CD1c-positive myeloid dendritic cell (primary cell): ENCODE results near the gene TPCN2.

Source experiments
- DNase-seq: peaks from one replicate; pipeline ENCODE4 v3.0.0-alpha.2; 2016; ENCODE audit errors: extremely low spot score

Gene TPCN2

DNA sequence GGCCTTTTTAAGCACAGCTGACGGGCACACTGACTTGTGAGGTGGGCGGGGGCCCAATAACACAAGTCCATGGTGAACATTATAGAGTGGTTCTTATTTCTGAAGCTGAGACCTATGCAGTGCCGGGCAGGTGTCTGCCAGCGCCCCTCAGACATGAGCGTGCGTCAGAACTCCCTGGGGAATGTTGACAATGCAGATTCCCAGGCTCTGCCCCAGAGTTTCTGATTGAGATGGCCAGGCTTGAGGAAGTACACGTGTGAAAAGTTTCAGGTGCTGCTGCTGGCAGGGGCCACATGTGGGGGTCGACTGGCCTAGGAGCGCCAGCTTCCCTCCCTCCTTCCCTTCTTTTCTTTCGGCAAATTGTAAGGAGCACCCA lies 46.2 kb downstream of the TPCN2 start:
- DNase-seq: no peak

DNA sequence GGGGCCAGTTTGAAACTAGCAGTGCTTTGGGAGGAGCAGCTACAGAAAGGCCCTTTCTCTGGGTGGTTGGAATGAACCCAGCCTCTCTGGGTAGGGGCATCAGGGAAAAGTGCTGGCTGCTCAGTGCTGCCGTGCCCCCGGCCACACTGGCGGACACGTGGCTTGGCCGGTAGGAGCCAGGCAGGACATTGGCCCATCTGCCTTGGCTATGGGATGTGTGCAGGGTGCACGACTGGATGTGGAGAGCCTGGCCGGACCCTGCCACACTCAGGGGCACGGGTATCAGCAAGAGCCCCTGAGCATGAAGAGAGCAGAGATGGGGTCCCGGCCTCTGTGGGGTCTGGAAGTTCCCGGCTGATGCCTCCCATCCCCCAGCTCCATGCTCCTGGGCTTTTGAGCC lies 46.6 kb downstream of the TPCN2 start:
- DNase-seq: no peak

DNA sequence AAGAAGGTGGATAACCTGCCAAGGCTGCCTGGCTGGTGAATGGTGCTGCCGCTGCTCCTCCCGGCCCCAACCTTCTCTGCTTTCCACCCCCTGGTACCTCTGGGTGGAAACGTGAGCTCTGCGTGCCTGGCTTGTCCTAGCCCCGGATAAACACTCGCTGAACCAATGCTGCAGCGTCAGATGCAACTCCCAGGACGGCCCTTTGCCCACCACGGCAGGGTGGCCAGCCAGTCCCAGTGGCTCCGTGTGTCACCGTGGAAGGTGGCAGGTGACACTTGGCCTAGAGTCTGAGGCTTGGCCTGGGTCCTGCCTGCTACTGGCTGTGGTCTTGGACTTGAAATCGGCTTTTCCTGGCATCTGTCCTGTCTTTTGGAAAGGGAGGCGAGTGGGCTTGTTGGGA lies 47.7 kb downstream of the TPCN2 start:
- no peak for DNase-seq

DNA sequence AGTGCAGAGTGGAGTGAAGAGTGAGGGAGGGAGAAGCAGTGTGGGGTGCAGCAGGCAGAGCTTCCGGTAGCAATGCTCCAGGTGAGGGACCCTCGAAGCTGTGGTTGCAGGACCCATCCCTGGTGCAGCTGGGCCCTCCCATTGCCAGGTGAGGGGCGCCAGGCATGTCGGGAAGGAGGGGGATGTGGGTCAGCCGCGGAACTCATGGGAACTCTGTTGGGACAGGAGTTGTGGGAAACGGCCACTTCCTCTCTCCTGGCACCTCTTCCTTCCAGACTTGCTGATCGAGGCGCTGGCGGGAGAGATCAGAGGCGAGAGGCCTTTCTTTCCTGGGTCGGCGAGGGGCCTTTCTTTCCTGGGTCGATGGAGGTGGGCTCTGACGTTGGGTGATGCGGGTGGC lies 48.5 kb downstream of the TPCN2 start:
- DNase-seq: no peak

DNA sequence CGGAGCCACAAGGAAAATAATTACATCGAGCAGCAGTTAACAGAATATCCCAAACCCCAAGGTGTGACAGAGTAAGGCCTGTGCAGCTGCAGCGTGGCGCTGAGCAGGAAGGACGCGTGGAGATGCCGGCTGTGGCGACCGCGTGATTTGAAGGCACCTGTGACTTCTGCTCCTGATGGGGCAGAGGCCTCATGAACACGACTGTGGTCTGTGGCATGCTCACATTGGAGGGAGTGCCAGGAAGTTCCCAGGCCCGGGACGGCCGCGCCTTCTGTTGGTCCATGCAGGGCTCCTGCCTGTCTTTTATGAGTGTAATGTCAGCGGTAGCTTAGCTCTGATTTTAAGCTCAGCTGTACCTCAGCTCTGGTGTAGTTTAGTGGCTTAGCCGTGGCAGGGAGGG lies 50.4 kb downstream of the TPCN2 start:
- DNase-seq: no peak

DNA sequence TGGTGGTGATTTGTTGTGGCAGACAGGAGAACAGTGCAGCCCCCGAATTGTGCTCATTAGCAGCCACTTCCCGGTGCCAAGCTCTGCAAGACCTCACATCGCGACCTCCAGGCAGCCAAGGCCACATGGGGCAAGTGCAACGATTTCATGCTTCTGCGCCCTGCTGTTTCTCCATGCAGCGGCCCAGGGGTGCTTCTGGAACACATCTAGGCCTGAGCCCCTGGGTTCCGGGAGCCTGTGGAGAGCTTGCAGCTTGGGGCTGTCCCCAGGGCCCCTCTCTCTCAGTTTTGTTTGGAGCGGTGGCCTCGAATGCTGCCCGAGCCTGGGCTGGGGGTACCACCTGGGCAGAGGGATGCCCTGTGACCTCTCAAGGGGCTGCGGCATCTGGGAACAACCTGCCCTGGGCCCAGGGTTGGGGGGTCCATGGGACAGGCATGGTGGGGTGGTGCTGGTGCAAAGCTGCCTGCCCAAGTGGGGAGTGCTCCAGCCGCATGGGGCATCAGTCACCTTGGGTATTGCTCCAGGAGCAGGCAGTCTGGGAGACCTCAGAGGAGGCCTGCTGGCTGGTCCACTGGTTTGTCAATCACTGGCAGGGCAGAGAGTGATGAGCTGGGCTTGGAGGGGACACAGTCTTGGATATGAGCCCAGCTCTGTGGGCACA lies 51.9 kb downstream of the TPCN2 start:
- no peak for DNase-seq

DNA sequence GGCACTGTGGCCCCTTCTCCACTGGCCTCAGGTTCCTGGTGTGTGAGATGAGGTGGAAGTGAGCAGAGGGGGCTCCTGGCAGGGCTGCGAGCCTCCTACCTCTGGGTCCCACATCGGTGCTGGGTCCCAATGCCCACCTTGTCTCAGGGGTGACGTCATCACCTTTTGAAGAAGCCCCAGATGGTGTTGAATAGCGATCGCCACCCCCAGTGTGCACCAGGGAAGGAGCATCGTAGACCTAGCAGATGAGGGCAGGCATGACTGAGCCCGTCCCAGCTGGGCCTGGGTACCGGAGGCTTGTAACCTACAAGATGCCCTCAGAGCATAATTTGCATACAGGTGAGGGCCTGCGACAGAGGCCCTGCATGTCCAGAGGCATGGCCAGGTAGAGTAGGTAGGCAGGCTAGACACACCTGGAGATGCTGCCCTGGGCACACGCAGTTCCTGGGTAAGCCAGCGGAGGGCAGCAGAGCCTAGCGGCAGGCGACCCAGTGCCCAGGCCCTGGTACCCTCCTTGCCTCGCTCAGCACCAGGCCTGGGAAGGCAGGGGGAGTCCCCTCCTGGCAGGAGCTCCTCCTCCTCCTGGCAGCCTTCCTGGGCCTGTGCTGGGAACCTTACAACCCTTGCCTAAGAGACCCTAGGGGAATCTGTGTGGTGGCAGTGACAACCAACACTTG lies 52.5 kb downstream of the TPCN2 start:
- peak; percentile 68 for DNase-seq

DNA sequence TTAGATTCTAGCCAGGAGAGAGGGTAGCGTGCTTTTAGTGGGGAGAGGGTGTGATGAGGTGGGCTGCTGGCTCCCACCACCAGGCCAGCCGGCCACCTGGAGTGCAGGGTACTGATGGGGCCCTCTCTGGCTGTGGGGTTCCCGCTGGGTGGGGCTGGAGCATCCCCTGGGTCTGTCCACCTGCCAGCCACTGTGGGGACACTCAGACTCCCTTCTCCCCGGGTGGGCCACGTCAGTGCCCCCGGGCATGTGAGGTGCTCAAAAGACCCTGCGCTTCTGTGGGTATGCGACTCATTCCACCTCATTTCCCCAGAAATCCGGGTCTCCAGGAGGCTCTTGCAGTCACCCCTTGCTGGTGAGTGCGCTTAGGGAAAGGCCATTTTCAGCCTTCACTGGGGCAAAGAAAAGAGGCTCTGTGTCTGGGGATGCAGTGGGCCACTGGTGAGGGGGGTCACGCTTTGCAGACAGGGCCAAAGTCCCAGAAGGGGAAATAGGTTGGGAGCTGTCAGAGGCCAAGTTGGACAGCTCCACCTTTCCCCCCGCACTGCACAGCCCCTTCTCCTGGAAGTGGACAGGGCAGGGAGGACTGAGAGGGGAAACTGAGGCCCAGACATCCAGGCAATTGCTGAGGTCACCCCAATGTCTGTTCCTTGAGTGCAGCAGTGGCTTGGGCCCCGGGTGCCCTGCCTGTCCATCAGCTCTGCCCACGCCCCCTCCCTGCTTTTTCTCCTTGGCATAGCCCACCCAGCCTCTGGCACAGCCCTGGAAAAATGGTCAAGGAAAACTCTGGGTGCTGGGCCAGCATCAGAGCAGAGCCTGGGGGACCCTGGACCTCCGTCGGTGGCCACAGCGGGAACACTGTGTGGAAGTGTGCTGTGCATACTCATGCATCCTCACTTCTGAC lies 53.3 kb downstream of the TPCN2 start:
- DNase-seq: no peak

DNA sequence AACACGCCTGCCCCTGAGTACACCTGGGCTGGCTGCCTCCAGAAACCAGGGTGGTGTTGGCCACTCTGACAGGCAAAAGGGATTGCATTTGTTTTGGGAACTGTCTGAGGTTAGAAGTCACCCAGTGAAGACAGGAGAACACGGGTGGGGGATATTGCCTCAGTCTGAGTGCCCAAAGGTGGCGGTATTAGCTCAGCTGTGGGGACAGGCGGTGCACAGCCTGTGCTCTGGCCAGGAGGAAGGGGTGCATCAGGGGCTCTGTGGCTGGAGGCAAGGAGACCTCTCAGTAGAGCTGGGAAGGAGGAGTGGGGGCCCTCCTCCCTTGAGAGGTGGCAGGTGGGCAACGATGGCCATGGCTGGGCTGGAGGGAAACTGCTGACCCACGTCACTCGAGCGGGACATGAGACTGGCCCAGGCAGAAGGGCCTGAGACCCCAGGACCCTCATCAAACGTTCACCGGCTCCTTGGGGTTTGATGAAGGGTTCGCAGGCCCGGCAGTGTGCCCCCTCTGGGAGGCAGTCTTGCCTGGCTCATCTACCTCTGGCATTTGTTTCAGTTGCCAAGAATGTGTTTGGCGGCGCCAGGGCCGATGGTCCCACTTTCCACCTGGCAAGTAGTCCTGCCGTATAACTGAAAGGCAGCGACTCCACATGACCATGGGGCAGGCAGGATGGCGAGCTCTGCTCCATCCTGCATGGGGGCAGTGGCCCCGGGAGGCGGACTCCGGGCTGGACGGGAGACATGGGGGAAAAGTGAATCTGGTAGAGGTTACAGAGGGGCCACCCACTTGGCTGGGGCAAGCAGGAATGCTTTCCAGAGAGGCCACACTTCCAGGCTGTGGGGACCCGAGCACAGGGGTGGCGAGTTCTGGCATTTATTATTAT lies 54.2 kb downstream of the TPCN2 start:
- no peak for DNase-seq

DNA sequence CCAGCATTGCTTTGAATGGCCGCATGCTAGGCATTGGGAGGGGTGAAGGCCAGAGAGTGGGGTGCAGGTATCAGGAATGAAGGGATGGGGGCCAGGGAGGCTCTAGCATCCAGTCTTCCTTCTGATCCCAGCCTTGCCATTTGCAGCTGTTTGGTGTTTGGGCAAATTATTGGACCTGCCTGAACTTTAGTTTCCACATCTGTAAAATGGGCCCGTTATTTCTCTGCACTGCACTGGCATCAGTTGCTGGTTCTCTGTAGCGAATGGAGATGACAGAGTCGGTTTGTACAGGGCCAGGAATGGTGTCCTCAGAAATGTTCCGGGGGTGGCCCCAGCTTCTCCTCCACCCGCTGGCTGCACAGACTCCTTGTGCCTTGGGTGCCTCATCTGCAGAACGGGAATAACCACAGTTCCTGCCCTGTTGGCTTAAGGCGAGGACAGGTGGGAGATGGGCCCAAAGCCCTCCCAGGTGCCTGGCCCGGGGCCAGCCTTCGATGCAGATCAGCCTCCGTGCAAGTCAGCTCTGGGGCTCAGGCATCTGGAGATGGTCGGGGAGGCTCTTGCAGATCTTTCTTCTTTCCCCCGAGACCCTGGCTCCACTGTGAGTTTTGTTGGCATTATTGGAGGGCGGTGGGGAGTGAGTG lies 55.6 kb downstream of the TPCN2 start:
- no peak for DNase-seq

DNA sequence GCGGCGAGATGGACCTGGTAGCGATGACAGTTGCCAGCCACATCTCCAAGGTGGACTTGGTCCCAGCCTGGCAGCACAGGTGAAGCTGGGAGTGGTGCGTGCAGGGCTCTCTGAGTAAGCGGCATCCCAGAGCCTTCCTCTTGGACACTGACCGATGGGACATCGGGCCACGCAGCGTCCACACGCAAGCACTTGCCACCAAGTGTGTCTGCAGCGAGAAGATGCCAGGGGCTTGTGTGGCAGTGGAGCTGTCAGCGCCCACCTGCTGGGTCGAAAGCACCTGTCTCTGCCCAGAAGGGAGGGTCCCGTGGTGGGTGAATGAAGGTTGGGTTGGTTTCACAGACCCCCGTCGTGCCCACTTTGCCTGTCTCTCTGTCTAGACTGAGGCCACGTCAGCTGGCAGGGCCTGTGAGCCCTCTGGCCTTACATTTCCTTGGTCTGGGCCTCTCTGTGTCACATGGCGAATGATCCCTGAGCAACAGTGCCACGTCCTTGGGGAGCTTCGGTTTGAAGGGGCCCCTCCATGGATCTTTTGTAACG lies 56.2 kb downstream of the TPCN2 start:
- no peak for DNase-seq

DNA sequence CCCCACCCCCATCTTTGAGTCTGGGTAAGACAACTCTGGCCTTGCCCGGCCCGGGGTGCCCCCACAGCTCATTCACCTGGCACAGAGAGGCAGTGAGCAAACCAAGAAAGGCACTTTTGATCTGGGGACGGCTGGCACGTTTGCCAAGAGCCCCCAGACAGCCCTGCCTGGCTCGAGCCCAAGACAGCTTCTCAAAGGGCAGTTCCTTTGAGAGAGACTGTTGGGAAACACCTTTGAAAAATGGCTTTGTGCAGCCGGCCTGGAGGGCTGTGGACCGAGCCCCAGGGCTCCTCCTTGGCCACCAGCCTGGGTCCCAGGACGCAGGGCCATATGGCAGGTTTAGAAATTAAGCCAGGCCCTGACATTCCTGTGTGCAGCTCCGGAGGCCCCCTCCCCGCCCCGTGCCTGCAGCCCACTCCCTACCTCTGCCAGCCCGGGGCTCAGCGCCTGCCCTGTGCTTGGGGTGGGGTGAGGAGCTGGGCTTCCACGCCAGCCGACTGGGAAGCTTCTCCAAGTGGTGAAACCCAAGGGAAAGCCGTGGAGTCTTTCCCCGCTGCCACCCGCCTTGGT lies 56.8 kb downstream of the TPCN2 start:
- no peak for DNase-seq

DNA sequence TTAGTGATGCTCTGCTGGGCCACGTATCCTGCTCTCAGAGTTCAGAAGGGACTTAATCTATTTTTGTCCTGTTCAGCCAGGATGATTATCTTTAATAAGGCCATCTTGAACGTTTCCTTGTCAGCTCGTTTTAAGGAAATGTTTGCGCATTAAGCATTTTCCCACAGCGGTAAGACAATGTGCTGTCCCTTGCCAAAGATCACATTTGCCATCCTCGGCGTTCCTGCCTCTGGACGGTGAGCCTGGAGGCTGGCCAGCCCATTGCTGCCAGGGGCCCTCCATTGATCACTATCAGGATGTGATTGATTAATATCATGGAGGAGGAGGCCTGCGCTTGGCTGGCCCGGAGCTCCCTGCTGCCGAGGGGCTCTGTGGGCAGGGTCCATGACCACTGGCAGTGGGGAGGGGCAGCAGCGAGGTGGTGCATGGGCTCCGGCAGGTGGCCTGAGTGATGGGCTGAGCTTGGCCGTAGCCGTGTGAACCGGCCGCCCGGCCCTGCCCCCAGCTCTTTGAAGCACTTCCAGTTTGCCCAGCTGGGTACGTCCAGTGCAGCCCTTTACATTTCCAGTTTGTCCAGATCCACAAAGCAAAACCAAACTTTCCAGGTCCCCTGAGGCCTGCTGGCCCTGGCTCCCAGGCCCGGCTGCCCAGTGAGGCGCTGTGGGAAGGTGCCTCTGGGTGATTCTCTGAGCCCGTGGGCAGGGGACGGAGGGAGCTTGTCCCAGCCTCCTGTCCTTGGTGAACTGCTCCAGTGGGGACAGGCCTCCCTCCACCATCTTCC lies 57.5 kb downstream of the TPCN2 start:
- no peak for DNase-seq

DNA sequence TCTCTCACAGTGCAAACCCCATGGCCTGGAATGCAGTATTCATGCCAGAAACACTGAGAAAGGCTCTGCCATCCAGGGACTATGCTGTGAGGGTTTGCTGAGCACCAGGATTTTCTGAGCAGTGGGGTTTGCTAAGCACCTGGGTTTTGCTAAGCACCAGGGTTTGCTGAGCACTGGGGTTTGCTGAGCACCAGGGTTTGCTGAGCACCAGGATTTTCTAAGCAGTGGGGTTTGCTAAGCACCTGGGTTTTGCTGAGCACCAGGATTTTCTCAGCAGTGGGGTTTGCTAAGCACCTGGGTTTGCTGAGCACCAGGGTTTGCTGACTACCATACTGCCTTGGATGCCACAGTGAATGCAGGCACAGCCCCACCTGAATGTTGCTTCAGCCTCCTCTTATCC lies 58.7 kb downstream of the TPCN2 start:
- no peak for DNase-seq

DNA sequence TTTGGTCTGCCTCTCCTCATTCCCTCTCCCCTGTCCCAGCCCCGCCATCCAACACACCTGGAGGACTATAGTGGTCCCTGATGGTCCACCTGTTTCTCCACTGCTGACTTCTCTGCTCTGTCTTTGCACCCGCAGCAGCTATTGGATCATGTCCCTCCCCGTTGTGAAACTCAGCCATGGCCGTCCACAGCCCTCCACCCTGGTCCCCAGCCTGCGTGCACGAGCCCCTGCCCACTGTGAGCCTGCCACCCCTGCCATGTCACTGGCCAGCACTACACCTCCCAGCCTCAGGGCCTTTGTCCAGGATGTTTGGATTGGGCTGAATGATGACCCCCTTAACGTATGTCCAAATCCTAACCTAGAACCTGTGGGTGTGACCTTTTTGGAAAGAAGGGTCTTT lies 59.3 kb downstream of the TPCN2 start:
- DNase-seq: no peak

DNA sequence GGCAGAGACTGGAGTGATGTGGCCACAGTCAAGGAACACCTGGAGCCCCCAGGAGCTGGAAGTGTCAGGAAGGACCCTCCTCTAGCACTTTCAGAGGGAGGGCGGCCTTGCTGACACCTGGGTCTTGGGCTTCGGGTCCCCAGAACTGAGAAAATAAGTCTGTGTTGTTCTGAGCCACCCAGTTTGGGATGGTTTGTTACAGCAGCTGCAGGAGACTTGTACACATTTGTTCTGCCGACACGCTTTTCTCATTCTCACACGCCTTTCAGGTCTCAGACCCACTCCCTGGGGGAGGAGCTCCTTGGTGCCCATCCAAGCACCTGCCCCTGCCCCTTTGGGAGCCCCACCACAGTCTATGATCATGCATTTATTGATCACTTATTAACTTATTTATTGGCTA lies 59.8 kb downstream of the TPCN2 start:
- no peak for DNase-seq

DNA sequence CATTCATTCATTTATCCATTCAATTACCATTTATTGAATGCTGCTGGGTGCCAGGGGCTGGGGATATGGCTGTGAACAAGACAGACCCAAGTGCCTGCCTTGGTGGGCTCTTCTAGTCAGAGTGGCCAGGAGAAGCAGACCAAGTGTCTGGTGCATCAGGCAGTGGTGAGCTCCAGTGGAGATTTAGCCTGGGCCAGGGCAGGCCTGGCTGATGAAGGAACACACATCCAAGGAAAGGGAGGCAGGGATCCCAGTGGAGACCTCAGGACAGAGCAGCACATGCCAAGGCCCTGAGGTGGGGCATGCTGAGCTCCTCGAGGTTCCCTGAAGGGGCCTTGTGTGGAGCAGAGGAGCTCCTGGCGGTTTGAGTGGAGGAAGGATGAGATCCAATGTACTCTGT lies 60.4 kb downstream of the TPCN2 start:
- no peak for DNase-seq

DNA sequence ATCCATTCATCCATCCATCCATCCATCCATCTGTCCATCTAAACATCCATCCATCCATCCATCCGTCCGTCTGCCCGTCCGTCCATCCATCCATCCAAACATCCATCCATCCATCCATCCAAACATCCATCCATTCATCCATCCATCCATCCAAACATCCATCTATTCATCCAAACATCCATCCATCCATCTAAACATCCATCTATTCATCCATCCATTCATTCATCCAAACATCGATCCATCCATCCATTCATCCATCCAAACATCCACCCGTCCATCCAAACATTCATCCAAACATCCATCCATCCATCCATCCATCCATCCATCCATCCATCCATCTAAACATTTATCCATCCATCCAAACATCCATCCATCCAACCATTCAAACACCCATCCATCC lies 61.7 kb downstream of the TPCN2 start:
- no peak for DNase-seq

DNA sequence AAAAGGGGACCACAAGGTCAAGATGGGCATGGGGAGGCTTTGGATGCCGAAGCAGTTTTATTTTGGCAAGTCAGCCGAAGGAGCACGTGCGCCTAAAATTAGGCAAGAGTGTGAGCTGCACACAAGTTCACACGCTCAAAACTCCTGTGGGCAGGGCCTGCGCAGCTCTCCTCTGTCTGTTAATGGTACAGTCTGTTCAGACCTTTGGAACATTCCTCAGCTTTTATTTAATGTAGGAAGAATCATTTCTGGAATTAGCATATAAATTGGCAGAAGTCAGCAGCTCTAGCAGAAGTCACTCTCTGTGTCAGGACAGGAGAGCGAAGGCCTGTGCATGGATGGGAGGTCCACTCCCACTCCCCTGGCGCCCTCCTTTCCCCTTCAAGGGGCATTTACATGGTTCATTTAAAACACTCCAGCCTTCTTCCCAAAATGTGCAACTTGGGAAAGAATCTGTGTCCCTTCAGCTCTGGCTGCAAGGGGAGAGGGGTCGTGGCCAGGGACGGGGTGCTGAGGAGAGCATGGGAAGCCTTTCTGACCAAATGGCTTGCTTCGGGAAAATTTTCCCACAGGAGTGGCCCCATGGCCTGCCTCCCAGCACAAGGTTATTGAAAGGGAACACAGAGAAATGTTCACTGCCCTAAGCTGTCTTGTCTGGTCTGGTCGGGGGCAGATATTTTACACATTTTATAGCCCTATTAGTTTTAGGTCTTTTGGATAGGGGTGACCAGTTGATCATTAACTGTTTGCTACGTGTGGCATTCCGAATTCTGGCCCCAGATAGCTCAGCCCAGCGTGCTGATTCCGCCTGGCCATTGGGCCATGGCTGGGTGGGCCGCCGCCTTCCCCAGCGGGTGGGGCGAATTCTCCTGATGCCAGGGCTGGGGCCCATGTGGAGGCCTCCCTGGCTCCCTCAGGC lies 63.2 kb downstream of the TPCN2 start:
- DNase-seq: no peak
